GM12872 (cell line): Measurements from ENCODE around the gene RAB11FIP2.

Experiments used
- TF ChIP-seq, protein P1 (sequence below): IDR thresholded peaks from 3 replicates; pipeline ENCODE4 v1.5.1; 2011; ENCODE audit warnings: low read depth, mild to moderate bottlenecking, low read length, moderate library complexity; ENCODE audit not compliant: insufficient read depth

The RAB11FIP2 gene

DNA sequence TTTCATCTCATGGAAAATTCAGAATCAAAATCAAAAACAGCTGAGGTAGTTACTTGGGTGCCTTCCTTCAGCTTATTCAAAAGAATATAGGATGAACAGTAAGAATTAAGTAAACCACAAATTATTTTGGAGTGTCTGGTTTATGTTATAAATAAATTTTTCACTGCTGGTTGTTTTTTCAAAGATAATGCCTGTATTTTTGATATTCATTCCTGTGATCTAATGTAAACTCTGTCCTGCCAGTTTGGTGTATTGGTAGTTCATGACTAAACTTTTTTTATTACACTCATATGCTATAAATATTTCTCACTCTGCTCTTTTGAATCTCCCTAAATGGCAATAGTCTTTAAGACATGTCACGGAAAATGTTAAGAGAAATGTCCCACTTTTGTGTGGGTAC lies 11.6 kb upstream of the RAB11FIP2 start:
- TF ChIP-seq, protein P1, sequence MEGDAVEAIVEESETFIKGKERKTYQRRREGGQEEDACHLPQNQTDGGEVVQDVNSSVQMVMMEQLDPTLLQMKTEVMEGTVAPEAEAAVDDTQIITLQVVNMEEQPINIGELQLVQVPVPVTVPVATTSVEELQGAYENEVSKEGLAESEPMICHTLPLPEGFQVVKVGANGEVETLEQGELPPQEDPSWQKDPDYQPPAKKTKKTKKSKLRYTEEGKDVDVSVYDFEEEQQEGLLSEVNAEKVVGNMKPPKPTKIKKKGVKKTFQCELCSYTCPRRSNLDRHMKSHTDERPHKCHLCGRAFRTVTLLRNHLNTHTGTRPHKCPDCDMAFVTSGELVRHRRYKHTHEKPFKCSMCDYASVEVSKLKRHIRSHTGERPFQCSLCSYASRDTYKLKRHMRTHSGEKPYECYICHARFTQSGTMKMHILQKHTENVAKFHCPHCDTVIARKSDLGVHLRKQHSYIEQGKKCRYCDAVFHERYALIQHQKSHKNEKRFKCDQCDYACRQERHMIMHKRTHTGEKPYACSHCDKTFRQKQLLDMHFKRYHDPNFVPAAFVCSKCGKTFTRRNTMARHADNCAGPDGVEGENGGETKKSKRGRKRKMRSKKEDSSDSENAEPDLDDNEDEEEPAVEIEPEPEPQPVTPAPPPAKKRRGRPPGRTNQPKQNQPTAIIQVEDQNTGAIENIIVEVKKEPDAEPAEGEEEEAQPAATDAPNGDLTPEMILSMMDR: no peak

DNA sequence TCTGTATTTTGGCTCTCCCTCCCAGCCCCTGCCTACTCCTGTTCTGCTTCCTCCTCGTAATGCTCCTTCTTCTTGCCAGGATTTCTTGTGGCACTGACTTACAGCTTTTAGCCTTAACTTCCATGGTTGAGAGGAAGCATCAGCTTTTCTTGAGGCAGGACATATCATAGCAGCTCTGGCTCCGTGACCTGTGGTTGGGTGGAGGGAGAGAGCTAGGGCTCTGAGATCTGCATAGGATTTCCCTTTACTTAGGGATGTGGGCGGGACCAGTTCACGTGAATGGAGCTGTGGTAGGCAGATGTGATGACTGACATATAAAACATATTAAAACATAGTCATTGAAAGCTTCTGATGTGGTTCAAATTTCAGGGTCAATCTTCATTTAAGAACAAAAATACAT lies 10.6 kb upstream of the RAB11FIP2 start:
- TF ChIP-seq, protein P1: no peak

DNA sequence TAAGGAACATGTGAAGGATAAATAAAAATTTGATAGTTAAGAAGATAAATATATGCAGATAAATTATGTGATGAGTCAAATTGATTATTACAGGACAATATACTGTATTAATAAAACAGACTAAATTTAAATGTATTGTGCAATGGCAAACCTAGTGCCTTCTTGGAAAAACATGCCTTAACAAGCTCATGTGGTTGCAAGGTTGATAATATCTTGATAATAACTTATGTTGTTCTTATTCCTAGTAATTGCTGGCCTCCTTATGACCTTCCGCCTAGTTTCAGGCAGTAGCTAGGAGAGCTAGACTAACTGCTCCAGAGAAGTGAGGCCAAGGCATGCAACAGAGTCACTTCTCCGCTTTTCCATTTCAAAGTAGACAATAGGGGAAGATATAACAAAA lies 7.6 kb upstream of the RAB11FIP2 start:
- TF ChIP-seq, protein P1: no peak

DNA sequence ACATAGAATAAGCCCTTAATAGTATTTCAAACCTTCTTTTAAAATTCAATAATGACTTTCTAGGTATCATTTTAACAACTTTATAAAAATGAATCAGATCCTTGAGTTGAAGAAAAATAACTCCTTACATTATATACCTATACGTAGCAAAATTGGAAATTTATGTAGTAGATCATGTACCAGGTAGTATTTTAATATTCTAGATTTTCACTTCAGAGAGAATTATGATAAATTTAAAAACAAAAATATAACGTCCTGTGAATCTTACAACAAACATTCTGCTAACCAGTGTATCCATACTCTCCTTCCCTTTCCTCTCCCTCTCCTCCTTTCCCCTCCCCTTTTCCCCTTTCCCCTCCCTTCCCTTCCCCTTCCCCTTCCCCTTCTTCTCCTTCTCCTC lies 6.1 kb upstream of the RAB11FIP2 start:
- TF ChIP-seq, protein P1: no peak

DNA sequence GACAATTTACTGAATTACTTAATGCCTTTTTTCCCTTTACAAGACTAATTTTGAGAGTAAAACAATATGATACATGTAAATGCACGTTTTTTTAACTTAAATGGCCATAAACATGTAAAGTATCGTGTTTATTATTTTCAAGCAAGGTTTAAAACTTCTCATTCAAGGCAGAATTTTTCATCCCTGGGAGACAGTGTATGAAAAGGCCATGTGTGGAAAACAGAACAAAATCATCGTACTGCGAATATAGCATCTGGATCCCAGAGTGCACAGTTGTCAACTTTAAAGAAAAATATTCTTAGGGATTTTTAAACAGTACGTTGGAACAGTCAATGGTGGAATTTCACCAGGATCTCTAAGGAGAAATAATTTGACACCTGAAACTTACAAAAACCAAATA lies 1.1 kb upstream of the RAB11FIP2 start:
- TF ChIP-seq, protein P1: no peak

DNA sequence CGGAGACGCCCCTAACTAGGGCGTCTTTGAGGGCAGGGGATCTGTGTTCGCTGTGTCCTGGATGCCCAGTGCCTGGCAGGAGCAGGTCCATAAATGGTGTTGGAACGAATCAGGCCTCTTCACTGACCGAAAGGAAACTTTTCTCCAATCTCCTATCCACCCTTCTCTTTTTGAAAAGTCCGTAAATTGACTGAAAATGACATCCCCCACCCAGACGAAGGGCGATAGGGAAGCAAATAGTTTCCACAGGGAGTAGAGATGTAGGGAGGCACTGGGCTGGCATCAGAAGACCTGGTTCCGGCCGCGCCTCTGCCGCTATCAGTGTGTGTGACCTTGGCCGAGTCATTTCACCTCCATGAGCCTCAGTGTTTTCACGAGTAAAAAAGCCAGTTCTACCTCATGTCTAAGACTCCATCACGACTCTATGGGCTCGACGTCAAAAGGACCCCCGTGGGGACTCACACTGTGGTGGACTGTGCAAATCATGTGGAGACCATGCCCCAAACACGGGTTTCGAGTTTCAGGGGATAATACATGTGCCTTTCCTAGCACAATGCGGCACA lies 497 bp upstream of the RAB11FIP2 start:
- TF ChIP-seq, protein P1: no peak

DNA sequence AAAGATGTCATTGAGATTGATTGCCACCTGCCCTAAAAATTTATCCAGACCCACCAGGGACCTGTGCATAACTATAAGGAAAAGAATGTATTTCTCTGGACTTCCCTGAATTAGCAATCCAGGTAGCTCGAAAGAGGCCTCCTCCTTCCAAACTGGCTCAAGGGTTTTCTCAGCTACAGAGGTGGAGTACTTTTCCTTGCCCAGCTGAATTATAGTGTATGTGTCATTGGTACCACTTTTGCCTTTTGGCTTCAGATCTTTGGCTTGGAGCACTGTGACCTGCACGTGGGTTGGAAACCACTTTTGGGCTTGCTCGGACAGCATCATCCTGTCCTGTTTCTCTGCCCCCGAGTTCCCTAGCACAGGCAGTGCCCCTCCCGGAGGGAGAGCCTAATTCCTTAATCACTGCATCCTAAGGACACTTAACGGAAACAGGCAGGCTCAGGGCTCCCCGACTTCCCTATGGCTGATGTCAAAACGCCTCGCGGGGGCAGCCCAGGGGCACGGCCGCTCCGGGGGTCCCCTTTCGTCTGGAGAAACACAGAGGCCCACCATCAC lies 825 bp downstream of the RAB11FIP2 start:
- TF ChIP-seq, protein P1: no peak
